ENCODE data around the gene SLC66A1. TPM values are rescaled to one million over a fixed set of nuclear protein-coding genes. Genes with fewer than 3 reads are reported as not detected.

Gene SLC66A1
- total and polyA plus RNA-seq, 9 of the 15 experiments (the other 6 are each of a cell fraction or from before 2014, with no cell fraction given) = 1.2 to 40.8 (median 18.6) TPM

DNA sequence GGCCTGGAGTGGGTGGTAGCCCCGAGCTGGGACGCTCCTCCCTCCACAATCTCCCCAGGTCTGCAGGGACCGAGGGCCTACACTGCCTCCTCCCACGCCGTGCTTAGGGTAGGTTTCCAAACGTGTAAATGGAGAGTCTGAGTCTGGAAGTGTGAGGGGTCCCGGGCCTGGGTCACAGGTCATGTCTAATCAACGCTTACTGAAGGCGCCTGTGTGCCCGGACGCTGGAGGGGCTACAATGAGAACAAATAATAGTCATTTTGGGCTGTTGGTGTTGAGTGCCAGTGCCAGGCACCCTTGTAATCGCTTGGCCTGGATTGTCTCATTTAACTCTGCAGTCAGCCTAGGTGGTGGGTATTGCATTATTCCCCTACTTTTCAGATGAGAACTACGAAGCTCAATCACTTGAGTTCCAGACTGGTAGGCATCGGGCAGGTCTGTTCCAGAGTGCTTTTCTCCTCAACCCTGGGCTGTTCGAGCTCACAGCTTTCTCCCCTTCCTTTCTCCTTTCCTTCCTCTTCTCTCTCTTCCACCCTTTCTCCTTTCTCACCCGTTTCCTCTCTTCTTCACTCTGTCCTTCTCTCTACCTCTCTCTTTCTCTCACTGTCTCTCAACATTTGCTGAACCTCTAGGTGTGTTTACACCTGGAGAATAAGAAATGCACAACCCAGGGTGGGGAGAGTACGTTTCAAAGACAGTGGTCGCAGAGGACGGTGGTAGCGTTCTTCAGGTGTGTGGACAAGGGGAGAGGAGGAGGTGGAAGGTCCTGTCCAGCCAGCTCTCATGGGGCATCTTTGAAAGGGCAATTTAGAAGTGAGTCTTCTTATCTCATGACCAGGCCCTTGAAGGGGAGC lies 883 bp downstream of the SLC66A1 start (continued):
- TF ChIP-seq, protein P1, sequence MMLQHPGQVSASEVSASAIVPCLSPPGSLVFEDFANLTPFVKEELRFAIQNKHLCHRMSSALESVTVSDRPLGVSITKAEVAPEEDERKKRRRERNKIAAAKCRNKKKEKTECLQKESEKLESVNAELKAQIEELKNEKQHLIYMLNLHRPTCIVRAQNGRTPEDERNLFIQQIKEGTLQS (IDR thresholded peaks at IDR 0.05) = no peak
- TF ChIP-seq, protein P1 (CRISPR knock-in tag; conservative IDR thresholded peaks at IDR 0.05) = no peak
- TF ChIP-seq PURB (CRISPR knock-in tag; IDR thresholded peaks at IDR 0.05; ENCODE audit: low read depth) = no peak
- TF ChIP-seq PRPF4 (IDR thresholded peaks at IDR 0.05; ENCODE audit: insufficient read depth, low read depth, low read length, poor library complexity, severe bottlenecking) = no peak
- TF ChIP-seq ELF1 (tag; IDR thresholded peaks at IDR 0.05) = no peak
- TF ChIP-seq SAFB (IDR thresholded peaks at IDR 0.05; ENCODE audit: borderline replicate concordance, low read depth, low read length) = no peak
- no peak for TF ChIP-seq PCBP2 (IDR thresholded peaks at IDR 0.05; ENCODE audit: low read depth, low read length, poor library complexity, severe bottlenecking)
- TF ChIP-seq, protein P2, sequence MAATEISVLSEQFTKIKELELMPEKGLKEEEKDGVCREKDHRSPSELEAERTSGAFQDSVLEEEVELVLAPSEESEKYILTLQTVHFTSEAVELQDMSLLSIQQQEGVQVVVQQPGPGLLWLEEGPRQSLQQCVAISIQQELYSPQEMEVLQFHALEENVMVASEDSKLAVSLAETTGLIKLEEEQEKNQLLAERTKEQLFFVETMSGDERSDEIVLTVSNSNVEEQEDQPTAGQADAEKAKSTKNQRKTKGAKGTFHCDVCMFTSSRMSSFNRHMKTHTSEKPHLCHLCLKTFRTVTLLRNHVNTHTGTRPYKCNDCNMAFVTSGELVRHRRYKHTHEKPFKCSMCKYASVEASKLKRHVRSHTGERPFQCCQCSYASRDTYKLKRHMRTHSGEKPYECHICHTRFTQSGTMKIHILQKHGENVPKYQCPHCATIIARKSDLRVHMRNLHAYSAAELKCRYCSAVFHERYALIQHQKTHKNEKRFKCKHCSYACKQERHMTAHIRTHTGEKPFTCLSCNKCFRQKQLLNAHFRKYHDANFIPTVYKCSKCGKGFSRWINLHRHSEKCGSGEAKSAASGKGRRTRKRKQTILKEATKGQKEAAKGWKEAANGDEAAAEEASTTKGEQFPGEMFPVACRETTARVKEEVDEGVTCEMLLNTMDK (IDR thresholded peaks at IDR 0.05; ENCODE audit: borderline replicate concordance, insufficient read depth, low read depth, low read length, poor library complexity, severe bottlenecking) = no peak
- TF ChIP-seq RBFOX2 (IDR thresholded peaks at IDR 0.05; ENCODE audit: low read depth, low read length) = no peak
- TF ChIP-seq, protein P3, sequence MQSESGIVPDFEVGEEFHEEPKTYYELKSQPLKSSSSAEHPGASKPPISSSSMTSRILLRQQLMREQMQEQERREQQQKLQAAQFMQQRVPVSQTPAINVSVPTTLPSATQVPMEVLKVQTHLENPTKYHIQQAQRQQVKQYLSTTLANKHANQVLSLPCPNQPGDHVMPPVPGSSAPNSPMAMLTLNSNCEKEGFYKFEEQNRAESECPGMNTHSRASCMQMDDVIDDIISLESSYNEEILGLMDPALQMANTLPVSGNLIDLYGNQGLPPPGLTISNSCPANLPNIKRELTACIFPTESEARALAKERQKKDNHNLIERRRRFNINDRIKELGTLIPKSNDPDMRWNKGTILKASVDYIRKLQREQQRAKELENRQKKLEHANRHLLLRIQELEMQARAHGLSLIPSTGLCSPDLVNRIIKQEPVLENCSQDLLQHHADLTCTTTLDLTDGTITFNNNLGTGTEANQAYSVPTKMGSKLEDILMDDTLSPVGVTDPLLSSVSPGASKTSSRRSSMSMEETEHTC (IDR thresholded peaks at IDR 0.05) = no peak
- TF ChIP-seq ZZZ3 (IDR thresholded peaks at IDR 0.05) = no peak
- TF ChIP-seq SAFB2 (IDR thresholded peaks at IDR 0.05; ENCODE audit: borderline replicate concordance, low read depth, low read length, severe bottlenecking) = no peak
- TF ChIP-seq, protein P4, sequence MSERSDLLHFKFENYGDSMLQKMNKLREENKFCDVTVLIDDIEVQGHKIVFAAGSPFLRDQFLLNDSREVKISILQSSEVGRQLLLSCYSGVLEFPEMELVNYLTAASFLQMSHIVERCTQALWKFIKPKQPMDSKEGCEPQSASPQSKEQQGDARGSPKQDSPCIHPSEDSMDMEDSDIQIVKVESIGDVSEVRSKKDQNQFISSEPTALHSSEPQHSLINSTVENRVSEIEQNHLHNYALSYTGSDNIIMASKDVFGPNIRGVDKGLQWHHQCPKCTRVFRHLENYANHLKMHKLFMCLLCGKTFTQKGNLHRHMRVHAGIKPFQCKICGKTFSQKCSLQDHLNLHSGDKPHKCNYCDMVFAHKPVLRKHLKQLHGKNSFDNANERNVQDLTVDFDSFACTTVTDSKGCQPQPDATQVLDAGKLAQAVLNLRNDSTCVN (CRISPR knock-in tag; IDR thresholded peaks at IDR 0.05) = no peak
- TF ChIP-seq, protein P5, sequence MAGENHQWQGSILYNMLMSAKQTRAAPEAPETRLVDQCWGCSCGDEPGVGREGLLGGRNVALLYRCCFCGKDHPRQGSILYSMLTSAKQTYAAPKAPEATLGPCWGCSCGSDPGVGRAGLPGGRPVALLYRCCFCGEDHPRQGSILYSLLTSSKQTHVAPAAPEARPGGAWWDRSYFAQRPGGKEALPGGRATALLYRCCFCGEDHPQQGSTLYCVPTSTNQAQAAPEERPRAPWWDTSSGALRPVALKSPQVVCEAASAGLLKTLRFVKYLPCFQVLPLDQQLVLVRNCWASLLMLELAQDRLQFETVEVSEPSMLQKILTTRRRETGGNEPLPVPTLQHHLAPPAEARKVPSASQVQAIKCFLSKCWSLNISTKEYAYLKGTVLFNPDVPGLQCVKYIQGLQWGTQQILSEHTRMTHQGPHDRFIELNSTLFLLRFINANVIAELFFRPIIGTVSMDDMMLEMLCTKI (IDR thresholded peaks at IDR 0.05; ENCODE audit: partially characterized antibody) = no peak
- no peak for TF ChIP-seq RBM25 (IDR thresholded peaks at IDR 0.05; ENCODE audit: low read depth, low read length, severe bottlenecking)
- no peak for TF ChIP-seq ZBTB8A (IDR thresholded peaks at IDR 0.05; ENCODE audit: partially characterized antibody)
- no peak for TF ChIP-seq MEIS2 (IDR thresholded peaks at IDR 0.05; ENCODE audit: partially characterized antibody)
- no peak for TF ChIP-seq SIN3B (IDR thresholded peaks at IDR 0.05; ENCODE audit: low read depth)
- TF ChIP-seq, protein P6, sequence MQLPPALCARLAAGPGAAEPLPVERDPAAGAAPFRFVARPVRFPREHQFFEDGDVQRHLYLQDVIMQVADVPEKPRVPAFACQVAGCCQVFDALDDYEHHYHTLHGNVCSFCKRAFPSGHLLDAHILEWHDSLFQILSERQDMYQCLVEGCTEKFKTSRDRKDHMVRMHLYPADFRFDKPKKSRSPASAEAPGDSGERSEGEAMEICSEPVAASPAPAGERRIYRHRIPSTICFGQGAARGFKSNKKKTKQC (CRISPR knock-in tag; IDR thresholded peaks at IDR 0.05) = no peak

Measured in K562 (cell line).